ENCODE data around the gene BHLHE40.

GRCh38 chr3:4974154-4974553 lies 5.1 kb upstream of the BHLHE40 start:
- TF ChIP-seq POLR2A (IDR thresholded peaks at IDR 0.05): no peak
- TF ChIP-seq CTCF (IDR thresholded peaks at IDR 0.05): no peak
